ENCODE data around the gene EP400. TPM values are rescaled to one million over a fixed set of nuclear protein-coding genes. Genes with fewer than 3 reads are reported as not detected.

Gene EP400
- total RNA-seq, 1 experiment from 2014 or later = 80.1 TPM

GRCh38 chr12:131943389-131943788, 6.4 kb upstream of the EP400 start:
- no TSS peak for BruUV-seq (replicated peaks)
- Histone ChIP-seq H3K4me1 (ENCODE audit: insufficient read depth, low read length, poor library complexity, severe bottlenecking) (no peaks in the 10 kb centered on the region), H3K27ac (ENCODE audit: low read depth, low read length, poor library complexity, severe bottlenecking) (no peak overlapping the region), H3K4me3 (ENCODE audit: low read depth, low read length, poor library complexity, severe bottlenecking) (no peak overlapping the region), H3K9me3 (ENCODE audit: low read depth, low read length, poor library complexity, severe bottlenecking) (no peaks in the 10 kb centered on the region), H3K27me3 (replicated peaks; ENCODE audit: insufficient read depth, low read depth, low read length, poor library complexity) (no peaks in the 10 kb centered on the region), H3K36me3 (ENCODE audit: insufficient read depth, low read length, poor library complexity, severe bottlenecking) (peaks cover 45% of the 10 kb centered on the region)
- ChIA-PET CTCF (no interaction called here), POLR2A (ENCODE audit: low non-redundant PET) (interaction anchor here (0.6 kb wide), 1 partner anchor 49 kb away, joined by 3 read pairs; no protein-coding TSS in a partner anchor)
- no peak for TF ChIP-seq CTCF (conservative IDR thresholded peaks at IDR 0.05; ENCODE audit: low read depth, low read length)
- TF ChIP-seq EZH2 (IDR thresholded peaks at IDR 0.05; ENCODE audit: borderline replicate concordance, low read depth, low read length, poor library complexity, severe bottlenecking) = no peak
- intact Hi-C loops (cut with micrococcal nuclease; ENCODE audit: unreplicated experiment) = no loop called here
- no peak for DNase-seq (ENCODE audit: low spot score)

- CTCF ChIA-PET = no interaction called here
- intact Hi-C loops (cut with micrococcal nuclease; ENCODE audit: unreplicated experiment) = no loop called here
- no peak for TF ChIP-seq EZH2 (IDR thresholded peaks at IDR 0.05; ENCODE audit: borderline replicate concordance, low read depth, low read length, poor library complexity, severe bottlenecking)
- TF ChIP-seq CTCF (conservative IDR thresholded peaks at IDR 0.05; ENCODE audit: low read depth, low read length) = no peak
Observed at GRCh38 chr12:131943876-131944275, 5.9 kb upstream of the EP400 start.

GRCh38 chr12:131944601-131945251, 5.0 kb upstream of the EP400 start:
- intact Hi-C loops (cut with micrococcal nuclease; ENCODE audit: unreplicated experiment) = no loop called here
- TF ChIP-seq EZH2 (IDR thresholded peaks at IDR 0.05; ENCODE audit: borderline replicate concordance, low read depth, low read length, poor library complexity, severe bottlenecking) = no peak
- TF ChIP-seq CTCF (conservative IDR thresholded peaks at IDR 0.05; ENCODE audit: low read depth, low read length) = no peak
- Histone ChIP-seq H3K27me3 (replicated peaks; ENCODE audit: insufficient read depth, low read depth, low read length, poor library complexity) (no peaks in the 10 kb centered on the region), H3K4me1 (ENCODE audit: insufficient read depth, low read length, poor library complexity, severe bottlenecking) (no peaks in the 10 kb centered on the region), H3K9me3 (ENCODE audit: low read depth, low read length, poor library complexity, severe bottlenecking) (no peaks in the 10 kb centered on the region), H3K4me3 (ENCODE audit: low read depth, low read length, poor library complexity, severe bottlenecking) (no peak overlapping the region), H3K27ac (ENCODE audit: low read depth, low read length, poor library complexity, severe bottlenecking) (no peak overlapping the region), H3K36me3 (ENCODE audit: insufficient read depth, low read length, poor library complexity, severe bottlenecking) (peaks cover 37% of the 10 kb centered on the region)
- ChIA-PET POLR2A (ENCODE audit: low non-redundant PET) (no interaction called here), CTCF (no interaction called here)
- DNase-seq (ENCODE audit: low spot score) = no peak
- no TSS peak for BruUV-seq (replicated peaks)

More at GRCh38 chr12:131943876-131944275, 5.9 kb upstream of the EP400 start:
- H3K36me3 ChIP-seq (ENCODE audit: insufficient read depth, low read length, poor library complexity, severe bottlenecking) = peaks cover 44% of the 10 kb centered on the region
- H3K4me1 ChIP-seq (ENCODE audit: insufficient read depth, low read length, poor library complexity, severe bottlenecking) = no peaks in the 10 kb centered on the region
- DNase-seq (ENCODE audit: low spot score) = no peak
- no peak overlapping the region for H3K4me3 ChIP-seq (ENCODE audit: low read depth, low read length, poor library complexity, severe bottlenecking)
- no peaks in the 10 kb centered on the region for H3K9me3 ChIP-seq (ENCODE audit: low read depth, low read length, poor library complexity, severe bottlenecking)
- BruUV-seq (replicated peaks) = no TSS peak
- H3K27ac ChIP-seq (ENCODE audit: low read depth, low read length, poor library complexity, severe bottlenecking) = no peak overlapping the region
- H3K27me3 ChIP-seq (replicated peaks; ENCODE audit: insufficient read depth, low read depth, low read length, poor library complexity) = no peaks in the 10 kb centered on the region
- POLR2A ChIA-PET (ENCODE audit: low non-redundant PET) = no interaction called here
